HG03520 (cell line): ENCODE measurements around the gene CETN1.
A peak's percentile ranks its signal among the peaks of the same experiment; 100 is the strongest.

Experiments
- ATAC-seq: cut with Tn5 transposase; IDR thresholded peaks from one replicate; pipeline ENCODE4 v1.9.1; 2021; ENCODE audit warnings: mild to moderate bottlenecking, moderate library complexity; ENCODE audit not compliant: unreplicated experiment

The CETN1 gene

DNA sequence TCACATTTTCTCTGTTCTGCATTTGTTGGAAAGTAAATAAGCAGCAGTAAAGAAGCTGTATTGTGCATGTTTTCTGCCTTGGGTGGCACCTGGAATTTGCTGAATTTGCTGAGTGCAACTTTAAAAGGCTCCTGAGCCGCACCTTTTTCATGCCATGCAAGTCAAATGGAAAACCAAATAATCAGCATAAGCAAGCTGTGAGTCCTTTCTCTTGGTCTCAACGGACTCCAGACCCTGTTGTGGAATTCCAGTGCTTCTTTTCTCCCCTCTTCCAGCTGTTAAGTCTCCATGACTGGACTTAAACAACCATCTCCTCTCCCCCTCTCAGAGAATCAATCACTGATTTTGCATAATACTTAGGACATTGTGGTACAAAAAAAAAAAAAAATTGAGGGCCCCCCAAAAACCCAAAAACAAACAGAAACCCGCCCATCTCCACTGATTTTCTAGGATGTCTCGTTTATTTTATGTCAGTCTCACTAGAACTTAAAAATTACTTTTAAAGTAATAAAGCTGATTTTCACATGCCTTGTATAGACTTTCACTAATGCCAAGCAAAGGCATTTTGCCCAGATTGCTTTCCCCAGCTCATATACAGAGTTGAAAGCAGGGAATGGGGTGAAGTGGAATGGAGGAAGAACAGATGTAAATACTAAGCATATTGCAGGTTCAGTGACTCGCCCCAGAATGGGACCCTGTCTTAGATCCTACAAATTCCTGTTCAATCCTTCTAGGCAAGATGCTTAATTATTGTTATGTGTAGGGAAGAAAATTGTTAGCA, 5.1 kb upstream of the CETN1 start:
- no peak for ATAC-seq

GRCh38 chr18:576924-577323, 3.3 kb upstream of the CETN1 start:
- no peak for ATAC-seq

- no peak for ATAC-seq
Observed at GRCh38 chr18:577643-578375, 2.4 kb upstream of the CETN1 start.

DNA sequence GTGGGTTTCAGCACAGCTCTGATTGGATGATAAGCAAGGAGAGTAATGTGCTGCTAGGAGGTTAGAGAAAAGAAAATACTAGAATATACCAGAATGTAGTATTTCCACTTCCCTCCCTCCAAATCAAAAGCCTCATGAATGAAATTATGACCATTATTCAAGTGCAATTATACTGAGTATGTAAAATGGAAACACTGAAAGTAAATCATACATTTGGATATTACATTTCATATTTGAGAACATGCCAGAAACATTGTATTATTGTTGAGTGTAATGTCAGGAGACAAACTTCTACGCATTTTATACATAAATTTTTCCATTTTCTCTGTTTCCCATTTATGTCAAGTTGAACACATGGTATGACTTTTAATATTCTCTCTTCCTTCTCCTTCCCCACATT, 942 bp upstream of the CETN1 start:
- ATAC-seq = no peak

DNA sequence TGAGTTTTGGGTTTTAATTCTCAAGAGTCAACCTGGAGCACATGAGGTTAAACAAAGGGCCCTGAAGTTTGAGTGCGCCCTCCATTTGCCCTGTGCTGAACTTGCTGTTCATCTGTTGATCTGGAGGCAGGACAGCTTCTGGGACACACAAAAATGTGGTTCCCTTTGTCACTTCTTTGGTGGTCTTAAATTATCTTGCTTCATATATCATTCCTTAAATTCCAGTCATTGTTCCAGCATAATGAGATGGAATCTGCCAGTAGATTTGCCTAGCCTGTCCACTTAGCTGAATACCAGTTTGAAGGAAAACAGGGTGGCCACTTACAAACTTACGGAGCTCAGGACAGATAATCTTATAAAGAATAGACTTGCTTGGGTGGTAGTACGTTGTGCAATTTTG, 916 bp downstream of the CETN1 start:
- no peak for ATAC-seq

- ATAC-seq = no peak
Observed at GRCh38 chr18:582465-582864, 2.3 kb downstream of the CETN1 start.

- no peak for ATAC-seq
Observed at GRCh38 chr18:595068-595467, 14.9 kb downstream of the CETN1 start.

GRCh38 chr18:595571-595970, 15.4 kb downstream of the CETN1 start:
- ATAC-seq = no peak

DNA sequence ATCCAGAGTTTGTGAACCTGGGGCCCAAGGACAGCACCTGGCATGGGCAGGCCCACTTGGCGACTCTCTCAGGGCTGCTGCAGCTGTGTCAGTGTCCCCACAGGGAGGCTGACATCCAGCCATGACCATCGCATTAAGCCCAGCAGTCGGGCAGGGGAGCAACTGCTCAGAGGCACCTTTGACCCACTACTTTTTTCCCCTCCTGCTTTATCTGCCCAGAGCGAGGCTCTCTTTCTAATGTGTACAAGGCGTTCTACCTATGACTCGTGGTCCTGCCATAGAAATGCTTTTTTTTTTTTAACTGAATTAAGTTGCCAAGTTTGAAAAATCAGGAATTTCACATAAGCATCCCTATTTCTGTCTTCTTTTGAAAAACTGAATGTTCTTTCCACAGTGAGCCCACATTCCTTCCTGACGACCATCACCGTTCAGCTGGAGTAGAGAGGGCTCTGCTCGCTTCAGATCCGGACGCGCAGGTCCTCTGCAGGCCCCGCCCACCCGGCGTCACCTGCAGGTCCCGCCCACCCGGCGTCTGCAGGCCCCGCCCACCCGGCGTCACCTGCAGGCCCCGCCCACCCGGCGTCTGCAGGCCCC, 16.2 kb downstream of the CETN1 start:
- peak; percentile 41 for ATAC-seq

DNA sequence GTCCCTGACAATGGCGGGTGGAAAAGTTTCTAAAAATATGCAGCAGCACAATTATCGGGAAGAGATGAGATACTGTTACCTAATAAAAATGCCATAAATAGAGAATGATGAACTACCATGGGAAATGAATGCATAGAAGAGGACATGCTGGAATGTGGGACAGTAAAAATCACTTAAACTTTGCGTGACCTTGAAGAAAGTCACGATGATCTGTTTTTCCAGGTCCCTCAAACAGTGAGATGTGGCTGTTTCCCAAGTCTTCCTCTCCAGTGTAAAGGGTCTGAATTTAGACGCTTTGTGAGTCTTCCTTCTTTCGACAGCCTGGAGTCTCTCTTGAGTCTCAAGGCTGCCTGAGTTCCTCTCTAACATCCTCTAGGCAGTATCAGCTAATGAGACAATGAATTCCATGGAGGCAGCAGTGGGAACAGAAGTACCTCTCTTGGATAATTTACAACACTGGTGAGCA, 18.0 kb downstream of the CETN1 start:
- no peak for ATAC-seq

DNA sequence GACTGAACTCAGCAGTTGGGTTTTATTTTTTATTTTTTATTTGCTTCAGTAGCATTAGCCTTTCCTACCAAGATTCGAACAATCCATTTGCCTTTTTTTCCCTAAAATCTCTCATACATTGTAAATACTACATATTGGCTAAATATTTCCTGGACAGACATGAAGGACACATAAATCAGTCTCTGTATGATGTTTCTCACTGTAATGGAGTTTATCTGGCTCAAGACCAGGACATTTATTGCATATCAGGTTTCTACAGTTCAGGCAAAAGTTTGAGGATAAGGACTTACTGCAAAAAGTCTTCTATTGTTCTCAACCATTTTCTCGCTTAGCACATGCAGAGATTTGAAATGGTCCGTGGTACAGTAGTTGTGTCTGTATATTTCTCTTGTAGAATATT, 19.9 kb downstream of the CETN1 start:
- no peak for ATAC-seq

DNA sequence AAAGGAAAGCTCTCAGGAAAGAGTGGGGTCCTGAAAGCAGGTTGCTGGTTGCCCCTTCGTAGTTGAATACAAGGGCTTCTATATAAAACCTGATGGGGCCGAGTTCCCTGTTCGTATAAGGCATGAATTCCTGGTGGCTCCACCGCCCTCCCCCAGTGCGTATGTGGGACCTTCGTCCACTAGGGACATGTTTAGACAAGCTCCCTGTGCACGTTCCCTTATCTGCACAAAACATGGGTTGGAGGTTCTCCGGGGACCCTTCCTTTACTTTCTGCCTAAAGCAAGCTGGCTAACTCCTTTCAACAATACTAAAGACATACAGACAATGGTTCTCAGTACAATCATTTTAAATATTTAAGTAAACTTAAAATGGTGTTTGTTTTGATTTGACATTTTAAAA, 24.6 kb downstream of the CETN1 start:
- ATAC-seq = no peak

DNA sequence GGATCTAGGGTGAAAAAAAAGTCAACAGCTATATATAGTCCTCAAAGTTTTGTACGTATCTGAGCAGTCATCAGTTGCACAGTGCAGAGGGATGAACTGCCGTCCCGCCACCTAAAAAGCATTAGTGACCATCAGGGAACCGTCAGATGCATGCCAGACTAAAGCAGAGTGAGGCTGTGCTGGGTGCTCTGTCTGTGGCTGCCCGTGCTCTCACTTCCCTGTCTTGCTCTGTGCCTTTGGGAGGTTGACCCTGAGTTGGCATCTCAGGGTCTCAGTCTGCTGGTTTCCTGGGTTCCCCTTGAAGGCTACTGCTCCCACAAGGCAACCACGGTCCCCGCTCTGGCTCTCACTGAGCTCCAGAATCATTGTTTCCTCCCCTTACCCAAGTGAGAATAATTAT, 27.8 kb downstream of the CETN1 start:
- ATAC-seq = no peak

- no peak for ATAC-seq
Observed at GRCh38 chr18:610214-610928, 30.2 kb downstream of the CETN1 start.

GRCh38 chr18:612156-612555, 32.0 kb downstream of the CETN1 start:
- ATAC-seq = no peak

DNA sequence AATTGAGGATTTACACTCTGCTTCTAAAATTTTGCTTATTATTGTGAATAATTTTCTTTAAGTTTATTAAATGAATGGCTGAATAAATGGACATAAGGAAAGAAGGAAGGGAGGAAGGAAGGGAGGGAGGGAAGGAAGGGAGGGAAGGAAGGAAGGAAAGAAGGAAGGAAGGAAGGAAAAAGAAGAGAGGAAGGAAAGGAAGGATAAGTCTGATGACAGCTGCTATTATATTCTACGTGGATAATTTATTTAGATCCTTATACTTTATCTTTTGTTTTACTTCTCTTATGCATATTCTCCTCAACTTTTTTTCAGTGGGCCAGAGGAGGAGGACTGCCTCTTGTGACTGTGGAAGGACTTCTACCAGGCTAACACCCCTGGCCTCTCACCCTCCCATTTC, 34.0 kb downstream of the CETN1 start:
- ATAC-seq = no peak

DNA sequence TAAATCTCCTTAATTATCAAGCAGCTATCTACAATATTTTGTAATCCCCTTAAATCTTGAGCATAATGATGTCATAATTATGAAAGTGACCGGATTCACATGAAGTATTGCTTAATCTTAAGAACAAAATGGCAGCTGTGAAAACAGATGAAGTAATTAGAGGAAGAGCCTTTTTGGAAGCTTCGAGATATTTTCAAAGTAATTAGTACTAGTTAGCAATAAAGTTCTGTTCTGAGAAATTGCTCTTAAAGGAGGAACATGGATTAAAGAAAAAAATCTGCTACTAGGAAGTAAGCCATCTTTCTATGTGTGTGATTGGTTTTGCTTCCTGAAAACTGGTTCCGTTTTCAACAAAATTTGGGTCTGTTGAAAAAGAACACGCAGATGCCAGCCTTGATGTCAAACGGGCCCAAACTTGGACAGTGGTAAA, 34.9 kb downstream of the CETN1 start:
- ATAC-seq = no peak

DNA sequence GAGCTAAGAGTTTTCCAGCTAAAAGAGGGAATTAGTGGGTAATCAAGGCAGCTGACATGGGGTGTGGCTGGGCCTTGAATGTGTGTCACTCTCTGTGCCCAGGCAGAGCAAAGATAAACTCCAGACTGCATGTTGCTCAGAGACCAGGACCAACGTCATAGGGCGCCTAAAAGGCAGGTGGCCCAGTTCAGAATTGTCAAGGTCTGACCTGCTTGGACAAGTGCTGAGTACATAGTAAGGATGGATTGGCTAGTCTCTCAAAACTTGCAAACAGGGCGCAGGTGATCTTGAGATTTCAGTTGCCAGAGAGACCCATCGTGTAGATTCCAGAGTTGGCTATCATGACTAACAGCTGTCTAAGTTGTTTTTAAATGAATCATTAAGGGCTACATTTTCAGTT, 35.6 kb downstream of the CETN1 start:
- no peak for ATAC-seq

DNA sequence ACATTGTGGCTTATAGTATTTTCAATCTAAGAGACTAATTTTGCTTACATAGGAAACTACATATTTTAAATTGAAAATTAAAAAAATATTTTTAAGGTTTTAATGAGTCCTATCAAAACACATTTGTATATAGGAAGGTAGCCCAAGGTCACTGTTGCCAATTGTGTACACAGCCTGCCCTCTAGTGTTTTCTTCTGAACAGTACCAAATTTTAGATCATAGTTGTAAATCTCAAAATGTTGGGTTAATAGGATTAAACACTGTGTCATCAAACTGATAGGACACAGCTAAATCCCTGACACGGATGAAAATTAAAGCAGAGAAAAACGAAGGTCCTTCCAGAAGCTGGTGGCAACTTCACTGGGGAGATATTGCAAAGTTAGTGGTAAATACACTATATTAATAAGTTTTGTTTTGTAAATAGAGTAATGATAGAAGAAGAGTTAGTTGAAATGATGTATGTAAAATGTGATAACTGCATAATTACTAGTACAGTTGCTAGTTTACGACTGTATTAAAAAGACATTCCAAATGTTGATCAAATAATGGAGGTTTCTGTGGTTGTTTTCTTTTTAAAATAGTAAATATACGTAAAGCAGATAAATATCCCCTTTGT, 36.3 kb downstream of the CETN1 start:
- ATAC-seq = no peak

- ATAC-seq = no peak
Observed at GRCh38 chr18:617970-618504, 37.9 kb downstream of the CETN1 start.

DNA sequence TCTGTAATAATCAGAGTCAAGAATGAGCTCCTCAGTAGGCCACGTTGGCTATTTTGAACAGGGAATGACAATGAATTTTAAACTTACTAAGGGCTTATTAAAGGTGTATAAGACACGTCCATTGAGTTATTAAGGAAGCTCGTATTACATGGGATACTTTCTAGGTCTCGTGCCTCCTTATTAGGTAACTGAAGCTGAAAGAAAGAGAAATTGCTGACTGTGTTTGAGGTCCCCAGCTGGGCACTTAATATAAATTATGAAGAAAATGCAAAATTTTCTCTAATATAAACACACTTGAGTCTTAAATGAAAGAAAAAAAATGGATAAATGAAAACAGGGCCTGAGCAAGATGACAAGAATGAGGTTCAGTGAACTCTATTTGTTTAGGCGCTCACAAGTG, 38.4 kb downstream of the CETN1 start:
- no peak for ATAC-seq
